ENCODE data around the gene RNPEP.
A peak's percentile ranks its signal among the peaks of the same experiment; 100 is the strongest.

DNA sequence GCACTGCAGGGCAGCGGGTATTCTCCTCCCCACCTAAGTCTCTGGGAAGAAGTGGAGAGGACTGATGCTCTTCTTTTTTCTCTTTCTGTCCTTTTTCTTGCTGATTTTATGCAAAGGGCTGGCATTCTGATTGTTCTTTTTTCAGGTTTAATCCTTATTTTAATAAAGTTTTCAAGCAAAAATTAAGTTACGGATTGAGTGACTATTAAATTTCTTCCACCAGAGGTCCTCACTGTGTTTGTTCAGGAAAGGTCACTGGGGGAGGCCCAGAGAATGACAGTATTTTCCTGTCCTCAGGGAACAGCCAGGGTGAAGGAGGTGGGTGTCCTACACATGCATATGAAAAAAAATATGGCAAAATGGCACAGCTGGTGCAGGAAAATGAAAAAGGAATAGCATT is 23.5 kb downstream of the RNPEP start:
- TF ChIP-seq, protein P1, sequence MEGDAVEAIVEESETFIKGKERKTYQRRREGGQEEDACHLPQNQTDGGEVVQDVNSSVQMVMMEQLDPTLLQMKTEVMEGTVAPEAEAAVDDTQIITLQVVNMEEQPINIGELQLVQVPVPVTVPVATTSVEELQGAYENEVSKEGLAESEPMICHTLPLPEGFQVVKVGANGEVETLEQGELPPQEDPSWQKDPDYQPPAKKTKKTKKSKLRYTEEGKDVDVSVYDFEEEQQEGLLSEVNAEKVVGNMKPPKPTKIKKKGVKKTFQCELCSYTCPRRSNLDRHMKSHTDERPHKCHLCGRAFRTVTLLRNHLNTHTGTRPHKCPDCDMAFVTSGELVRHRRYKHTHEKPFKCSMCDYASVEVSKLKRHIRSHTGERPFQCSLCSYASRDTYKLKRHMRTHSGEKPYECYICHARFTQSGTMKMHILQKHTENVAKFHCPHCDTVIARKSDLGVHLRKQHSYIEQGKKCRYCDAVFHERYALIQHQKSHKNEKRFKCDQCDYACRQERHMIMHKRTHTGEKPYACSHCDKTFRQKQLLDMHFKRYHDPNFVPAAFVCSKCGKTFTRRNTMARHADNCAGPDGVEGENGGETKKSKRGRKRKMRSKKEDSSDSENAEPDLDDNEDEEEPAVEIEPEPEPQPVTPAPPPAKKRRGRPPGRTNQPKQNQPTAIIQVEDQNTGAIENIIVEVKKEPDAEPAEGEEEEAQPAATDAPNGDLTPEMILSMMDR (IDR thresholded peaks at IDR 0.05): peak; percentile 73
- no peak for TF ChIP-seq POLR2AphosphoS5 (IDR thresholded peaks at IDR 0.05; ENCODE audit: low read depth, low read length)

Measured in Panc1 (cell line).